ENCODE results near the gene GUCY1A1.

GUCY1A1 gene

DNA sequence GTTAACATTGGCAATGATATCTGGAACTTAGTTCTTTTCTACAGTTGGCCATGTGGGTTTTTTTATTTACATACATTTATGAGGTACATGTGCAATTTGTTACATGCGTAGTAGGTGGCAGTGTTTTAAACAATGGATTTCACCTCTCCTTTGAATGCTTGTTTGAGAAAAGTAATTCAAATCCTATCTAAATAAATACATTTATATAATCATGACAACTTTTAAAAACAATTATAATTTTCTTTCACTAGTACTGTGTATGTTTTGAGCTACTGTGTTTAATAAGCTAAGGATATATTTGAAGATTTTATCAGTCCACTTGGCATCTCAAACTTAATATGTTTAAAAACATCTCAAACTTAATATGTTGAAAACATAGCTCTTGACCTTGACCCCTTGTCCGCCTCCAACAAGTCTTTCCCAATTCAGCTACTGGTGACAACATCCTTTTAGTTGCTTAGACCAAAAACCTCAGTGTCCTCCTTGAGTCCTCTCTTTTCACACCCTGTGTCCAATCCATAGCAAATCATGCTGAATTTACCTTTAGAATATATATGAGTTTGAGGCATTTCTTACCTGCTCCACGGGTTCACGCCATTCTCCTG lies 106.7 kb downstream of the GUCY1A1 start:
- TF ChIP-seq CTCF (IDR thresholded peaks at IDR 0.05; ENCODE audit: extremely low read depth, missing control alignments), result no peak

GRCh38 chr4:155774033-155774432 lies 107.4 kb downstream of the GUCY1A1 start:
- no peak for TF ChIP-seq CTCF (IDR thresholded peaks at IDR 0.05; ENCODE audit: extremely low read depth, missing control alignments)

More for the DNA sequence above, 106.7 kb downstream of the GUCY1A1 start:
- DNase-seq (ENCODE audit: low spot score), result no peak

DNA sequence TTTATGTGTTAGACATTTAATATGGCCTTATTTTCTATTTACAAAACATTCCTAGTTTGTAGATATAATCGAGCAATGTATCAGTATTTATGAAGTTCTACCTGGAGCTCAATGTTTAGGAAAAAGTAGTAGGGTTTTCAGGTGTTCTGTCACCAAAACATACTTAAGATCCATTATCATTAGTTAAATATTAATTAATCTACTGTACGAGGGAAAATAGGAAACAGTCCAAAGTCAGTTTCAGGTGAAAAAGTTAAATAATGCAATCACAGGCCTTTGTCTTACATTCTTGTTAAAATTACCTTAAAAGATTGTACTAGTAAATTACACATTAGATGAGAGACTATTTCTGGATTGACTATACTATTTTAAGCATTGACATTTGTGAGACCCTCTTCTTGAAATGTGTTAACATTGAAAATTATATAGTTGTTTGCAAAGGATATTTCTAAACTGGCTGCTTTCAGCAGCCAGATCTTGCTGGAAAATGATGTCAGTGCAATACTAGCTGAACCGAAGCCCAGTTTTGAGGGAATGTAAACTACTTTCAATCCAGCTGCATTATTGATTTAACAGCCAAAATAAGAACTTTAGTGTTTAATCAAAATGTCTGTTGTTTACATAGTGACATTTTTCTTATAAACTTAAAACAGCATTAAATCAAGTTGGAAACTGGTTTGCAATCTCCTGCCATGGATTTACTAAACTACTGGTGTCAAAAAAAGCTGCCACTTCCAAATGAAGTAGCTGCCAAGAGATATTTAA lies 111.5 kb downstream of the GUCY1A1 start:
- DNase-seq (ENCODE audit: low spot score), result no peak
- no peak for TF ChIP-seq CTCF (IDR thresholded peaks at IDR 0.05; ENCODE audit: extremely low read depth, missing control alignments)

More at GRCh38 chr4:155774033-155774432, 107.4 kb downstream of the GUCY1A1 start:
- DNase-seq (ENCODE audit: low spot score), result no peak

GRCh38 chr4:155780775-155781174 lies 114.1 kb downstream of the GUCY1A1 start:
- no peak for DNase-seq (ENCODE audit: low spot score)
- TF ChIP-seq CTCF (IDR thresholded peaks at IDR 0.05; ENCODE audit: extremely low read depth, missing control alignments), result no peak

- no peak for DNase-seq (ENCODE audit: low spot score)
- no peak for TF ChIP-seq CTCF (IDR thresholded peaks at IDR 0.05; ENCODE audit: extremely low read depth, missing control alignments)
Observed at GRCh38 chr4:155781249-155781831, 114.7 kb downstream of the GUCY1A1 start.
